Measurements from ENCODE around the gene ADAMTSL2. TPM values are rescaled to one million over a fixed set of nuclear protein-coding genes. Genes with fewer than 3 reads are reported as not detected.

Gene ADAMTSL2
- polyA plus RNA-seq, 1 donor = 1.2 TPM

DNA sequence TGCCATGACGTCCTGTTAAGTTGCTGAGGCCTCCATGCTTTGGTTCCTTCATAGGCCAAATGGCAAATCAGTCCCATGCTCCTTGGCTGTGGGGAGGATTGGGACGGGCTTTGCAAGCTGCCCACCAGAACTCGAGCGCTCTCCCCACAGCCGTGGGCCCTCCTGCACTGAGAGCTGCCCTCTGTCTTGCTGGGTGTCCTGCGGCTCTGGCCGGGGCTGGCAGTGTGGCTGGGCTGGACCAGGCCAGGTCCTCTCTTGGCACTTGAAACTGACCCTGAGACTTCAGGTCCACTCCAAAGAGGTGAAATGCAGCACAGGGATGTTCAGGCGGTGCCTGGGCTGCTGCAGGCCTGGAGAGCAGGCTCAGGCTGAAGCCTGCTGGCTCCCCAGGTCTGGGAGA lies 16.8 kb upstream of the ADAMTSL2 start:
- DNase-seq = no peak

- DNase-seq = no peak
Measured at GRCh38 chr9:133518200-133518599, 16.3 kb upstream of the ADAMTSL2 start.

- DNase-seq = no peak
Measured at GRCh38 chr9:133518706-133519449, 15.6 kb upstream of the ADAMTSL2 start.

GRCh38 chr9:133519693-133520092 lies 14.8 kb upstream of the ADAMTSL2 start:
- no peak for DNase-seq

- DNase-seq = no peak
Measured at GRCh38 chr9:133520121-133520835, 14.2 kb upstream of the ADAMTSL2 start.

GRCh38 chr9:133521122-133522072 lies 13.1 kb upstream of the ADAMTSL2 start:
- no peak for DNase-seq

DNA sequence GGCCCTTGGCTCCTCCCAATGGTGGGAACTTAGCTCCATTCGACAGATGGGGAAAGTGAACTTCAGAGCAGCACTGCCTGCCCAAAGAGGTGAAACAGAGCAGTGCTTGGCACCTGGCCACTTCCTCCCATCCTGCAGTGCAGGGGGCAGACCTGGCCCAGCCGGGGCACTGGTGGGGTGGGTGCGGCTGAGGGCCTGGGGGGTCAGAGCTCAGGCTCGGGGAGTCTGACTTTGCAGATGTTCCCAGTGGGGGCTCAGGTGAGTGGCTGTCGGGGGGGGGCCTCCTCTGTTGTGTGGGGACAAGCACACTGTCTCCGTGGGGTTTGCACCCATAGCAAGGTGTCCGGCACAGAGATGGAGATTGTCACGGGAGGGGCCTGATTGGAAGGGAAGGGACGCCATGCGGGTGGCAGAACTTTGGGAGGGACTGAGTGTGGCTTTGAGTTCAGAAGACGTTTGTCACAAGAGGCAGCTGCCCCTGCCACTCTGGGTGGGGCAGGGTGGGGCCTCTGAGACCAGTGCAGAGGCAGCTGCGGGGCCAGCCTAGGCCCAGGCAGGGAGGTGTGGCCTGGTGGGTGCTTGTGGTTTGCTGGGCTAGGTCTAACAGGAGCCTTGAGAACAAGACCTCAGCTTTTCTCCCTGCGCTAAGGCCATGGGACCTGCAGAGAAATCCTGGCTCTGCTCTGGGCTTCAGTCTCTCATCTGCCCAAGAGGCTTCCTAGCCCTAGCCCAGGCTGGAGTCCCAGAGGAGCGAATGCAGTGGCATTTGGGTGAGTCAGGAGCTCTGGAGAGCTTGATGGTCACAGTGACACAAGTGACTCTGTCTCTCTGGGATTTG lies 12.2 kb upstream of the ADAMTSL2 start:
- DNase-seq = no peak

GRCh38 chr9:133523106-133523505 lies 11.4 kb upstream of the ADAMTSL2 start:
- DNase-seq = no peak

DNA sequence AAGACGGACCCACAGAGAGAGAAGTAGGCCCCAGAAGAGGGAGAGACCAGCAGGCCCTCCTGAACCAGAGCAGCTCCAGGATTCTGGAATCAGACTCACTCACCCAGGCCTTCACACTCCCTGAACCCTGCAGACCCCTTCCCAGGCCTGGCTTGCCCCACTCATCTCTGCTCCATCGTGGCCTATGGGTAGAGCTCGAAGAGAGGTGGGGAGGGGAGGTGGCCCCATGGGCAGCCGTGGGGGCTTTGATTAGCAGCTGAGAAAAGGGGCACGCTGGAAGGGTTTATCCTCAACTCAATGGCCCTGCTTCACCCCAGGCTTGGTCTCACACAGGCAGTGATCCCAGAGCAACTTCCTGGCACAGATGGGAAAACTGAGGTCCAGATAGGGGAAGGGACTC lies 10.4 kb upstream of the ADAMTSL2 start:
- no peak for DNase-seq

- DNase-seq = no peak
Measured at GRCh38 chr9:133524679-133525228, 9.8 kb upstream of the ADAMTSL2 start, which contains the start of gene MYMK. TSS of gene MYMK (minus strand) at chr9:133524959. CDS start at chr9:133524844, 115 bp downstream.

GRCh38 chr9:133525677-133526076 lies 8.8 kb upstream of the ADAMTSL2 start:
- DNase-seq = no peak

DNA sequence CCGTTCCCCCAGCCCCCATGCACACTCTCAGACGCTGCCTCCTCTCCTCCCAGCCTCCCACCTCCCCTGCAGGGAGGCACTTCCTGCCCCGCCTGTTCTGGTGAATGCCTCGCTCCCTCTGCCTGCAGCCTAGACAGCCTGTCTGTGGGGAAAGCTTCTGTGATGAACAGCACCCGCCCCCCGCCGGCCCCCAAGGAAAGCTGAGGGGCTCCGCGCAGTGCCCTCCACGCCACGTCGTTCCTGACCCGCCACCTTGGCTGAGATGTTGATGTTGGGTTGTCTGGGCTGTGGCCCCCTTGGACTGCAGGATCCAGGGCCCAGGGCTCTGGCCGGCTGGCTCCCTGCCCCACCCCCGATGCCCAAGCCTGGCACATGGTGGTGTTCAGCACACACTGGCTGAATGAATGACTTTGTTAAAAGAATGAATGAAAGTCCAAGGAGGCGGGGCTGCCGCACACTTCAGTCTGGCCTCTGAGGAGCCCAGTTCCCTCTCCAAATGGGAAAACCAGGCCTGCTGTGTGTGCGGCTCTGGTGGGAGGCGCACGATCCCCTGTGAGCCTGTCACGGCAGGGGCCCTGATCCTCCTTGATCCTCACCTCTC lies 7.7 kb upstream of the ADAMTSL2 start:
- no peak for DNase-seq

GRCh38 chr9:133527444-133527920 lies 7.0 kb upstream of the ADAMTSL2 start:
- DNase-seq = no peak

DNA sequence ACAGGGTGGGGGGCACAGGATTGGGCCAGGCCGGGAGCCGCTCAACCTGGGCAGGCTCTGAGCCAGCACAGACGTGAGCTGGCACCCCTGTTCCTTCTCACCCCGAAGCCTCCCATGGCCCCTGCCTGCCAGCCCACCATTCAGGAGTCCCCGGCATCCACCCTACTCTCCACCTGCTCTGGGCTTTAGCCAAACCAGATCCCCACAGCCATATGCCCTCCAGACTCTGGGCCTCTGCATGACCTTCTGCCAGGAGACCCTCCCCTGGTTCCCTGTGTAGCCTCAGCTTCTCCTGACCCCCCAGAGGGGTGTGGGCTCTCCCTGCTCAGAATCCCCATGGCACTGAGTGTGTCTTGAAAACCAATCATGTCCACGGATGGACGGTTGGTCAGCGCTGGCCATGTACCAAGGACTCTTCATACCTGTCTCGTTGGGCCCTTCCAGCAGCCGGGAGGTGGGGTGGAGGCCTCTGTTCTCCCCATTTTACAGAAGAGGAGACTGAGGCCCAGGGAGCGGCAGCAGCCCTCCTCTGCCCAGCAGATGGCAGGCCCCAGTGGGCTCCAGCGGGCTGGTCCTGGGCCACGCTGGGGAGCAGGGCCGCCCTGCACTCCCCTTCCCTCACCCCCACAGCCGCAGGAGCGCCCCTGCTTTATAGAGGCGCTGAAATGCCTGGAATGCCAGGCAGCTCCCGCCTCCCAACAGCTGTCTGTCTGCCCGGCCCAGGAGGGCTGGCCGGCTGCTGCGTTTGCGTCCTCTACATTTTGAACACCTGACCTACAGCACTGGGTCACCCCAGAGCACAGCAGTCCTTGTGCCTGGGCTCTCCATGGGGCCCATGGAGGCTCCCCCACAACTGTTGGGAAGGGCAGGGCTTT lies 6.3 kb upstream of the ADAMTSL2 start:
- no peak for DNase-seq

GRCh38 chr9:133528876-133529241 lies 5.6 kb upstream of the ADAMTSL2 start:
- no peak for DNase-seq

DNA sequence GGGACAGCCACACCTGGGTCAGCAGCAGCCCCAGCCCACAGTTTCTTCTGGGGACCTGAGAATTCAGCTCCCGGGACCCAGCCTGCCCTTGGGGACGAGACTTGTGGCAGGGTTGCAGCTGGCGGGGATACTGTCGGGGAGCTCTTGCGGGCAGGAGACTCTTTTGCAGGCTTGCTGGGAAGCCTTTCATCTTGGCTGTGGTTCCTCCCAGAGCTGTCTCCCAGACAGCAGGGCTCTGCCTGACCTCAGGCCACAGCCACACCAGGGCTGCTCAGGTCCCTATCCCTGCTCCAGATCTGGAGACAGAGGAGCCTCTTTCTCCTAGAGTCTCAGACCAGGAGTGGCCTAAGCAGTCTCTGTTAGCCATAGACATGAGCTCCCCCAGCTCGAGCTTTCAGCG lies 5.0 kb upstream of the ADAMTSL2 start:
- no peak for DNase-seq

- DNase-seq = no peak
Measured at GRCh38 chr9:133529874-133530273, 4.6 kb upstream of the ADAMTSL2 start.

DNA sequence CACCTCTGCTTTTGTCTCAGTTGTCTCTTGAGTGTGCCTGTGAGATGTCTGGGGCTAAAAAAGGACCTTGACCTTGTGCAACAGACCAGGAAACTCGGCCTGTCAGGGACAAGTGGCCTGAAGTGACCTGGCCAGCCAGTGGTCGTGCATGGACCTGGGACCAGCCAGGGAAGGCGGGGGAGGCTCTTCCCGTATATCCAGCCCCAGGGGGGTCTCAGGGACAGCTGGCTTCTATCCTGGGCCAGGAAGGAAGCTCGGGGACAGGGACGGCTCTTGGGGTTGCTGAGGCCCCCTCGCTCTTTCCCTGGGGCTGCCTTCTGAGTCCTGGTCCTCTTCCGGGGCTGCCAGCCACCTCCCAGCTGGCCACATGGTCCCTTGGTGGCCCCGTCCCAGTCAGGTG lies 3.2 kb upstream of the ADAMTSL2 start:
- DNase-seq = no peak

DNA sequence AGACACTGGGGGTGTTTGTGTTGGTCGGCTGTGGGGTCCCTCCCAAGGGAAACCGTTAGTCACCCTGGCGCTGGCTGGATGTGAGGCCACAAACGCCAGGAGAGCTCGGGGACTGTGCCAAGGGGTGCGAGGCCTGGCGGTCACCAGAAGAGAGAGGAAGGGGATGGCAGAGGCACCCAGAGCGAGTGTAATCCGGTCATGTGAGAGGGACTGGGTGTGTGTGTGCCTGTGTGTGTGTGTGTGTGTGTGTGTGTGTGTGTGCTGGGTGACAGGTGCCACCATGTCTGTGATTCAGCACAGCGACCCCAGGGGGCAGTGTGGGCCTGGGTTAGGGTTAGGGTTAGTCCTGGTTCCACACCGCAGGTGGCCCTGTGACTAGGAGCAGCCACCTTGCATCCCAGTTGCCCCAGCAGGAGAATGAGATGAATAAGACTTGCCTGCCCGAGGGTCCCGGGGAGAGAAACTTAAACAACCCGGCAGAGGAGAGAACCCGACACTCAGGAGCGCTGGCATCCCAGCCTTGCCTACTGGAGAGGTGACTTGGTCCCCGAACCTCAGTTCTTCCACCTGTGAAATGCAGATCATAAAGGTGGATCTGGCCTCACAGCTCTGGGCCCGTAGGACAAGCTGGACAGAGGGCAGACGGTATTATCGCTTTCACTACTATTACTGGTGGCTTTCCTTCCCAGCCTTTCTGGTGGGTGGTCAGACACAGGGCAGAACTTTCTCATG lies 1.4 kb upstream of the ADAMTSL2 start:
- no peak for DNase-seq

Measured in left kidney (tissue), 2 donors.